Measurements from ENCODE around the gene SNX22.

DNA sequence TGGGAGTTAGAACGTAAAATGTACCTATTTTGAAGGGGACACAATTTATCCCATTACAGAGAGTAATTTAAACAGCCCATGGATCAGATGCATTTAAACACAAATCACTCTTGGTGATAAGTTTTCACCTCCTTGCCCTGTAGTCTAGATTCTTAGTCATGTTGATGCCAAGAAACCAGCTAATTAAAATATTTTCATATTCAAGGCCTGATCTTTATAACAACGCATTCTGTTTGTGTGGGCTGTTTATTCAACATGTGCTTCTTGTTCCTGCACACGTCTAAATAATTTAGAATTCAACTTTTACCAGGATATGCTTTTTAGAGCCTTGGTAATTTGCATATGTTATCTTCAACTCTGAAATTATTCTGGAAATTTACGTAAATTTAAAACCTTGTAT is 29.9 kb upstream of the SNX22 start:
- TF ChIP-seq ZNF169 (tag by site-specific recombination; IDR thresholded peaks at IDR 0.05) (no peak), ZNF830 (tag by site-specific recombination; IDR thresholded peaks at IDR 0.05; ENCODE audit: low read depth) (no peak), YY1 (tag by site-specific recombination; IDR thresholded peaks at IDR 0.05) (no peak), ZNF138 (tag by site-specific recombination; IDR thresholded peaks at IDR 0.05; ENCODE audit: borderline replicate concordance) (no peak), ZNF768 (tag by site-specific recombination; IDR thresholded peaks at IDR 0.05) (no peak), ZNF600 (tag by site-specific recombination; IDR thresholded peaks at IDR 0.05) (no peak)
- TF ChIP-seq, protein P1, sequence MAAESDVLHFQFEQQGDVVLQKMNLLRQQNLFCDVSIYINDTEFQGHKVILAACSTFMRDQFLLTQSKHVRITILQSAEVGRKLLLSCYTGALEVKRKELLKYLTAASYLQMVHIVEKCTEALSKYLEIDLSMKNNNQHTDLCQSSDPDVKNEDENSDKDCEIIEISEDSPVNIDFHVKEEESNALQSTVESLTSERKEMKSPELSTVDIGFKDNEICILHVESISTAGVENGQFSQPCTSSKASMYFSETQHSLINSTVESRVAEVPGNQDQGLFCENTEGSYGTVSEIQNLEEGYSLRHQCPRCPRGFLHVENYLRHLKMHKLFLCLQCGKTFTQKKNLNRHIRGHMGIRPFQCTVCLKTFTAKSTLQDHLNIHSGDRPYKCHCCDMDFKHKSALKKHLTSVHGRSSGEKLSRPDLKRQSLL (tag by site-specific recombination; IDR thresholded peaks at IDR 0.05), result no peak
- TF ChIP-seq, protein P2, sequence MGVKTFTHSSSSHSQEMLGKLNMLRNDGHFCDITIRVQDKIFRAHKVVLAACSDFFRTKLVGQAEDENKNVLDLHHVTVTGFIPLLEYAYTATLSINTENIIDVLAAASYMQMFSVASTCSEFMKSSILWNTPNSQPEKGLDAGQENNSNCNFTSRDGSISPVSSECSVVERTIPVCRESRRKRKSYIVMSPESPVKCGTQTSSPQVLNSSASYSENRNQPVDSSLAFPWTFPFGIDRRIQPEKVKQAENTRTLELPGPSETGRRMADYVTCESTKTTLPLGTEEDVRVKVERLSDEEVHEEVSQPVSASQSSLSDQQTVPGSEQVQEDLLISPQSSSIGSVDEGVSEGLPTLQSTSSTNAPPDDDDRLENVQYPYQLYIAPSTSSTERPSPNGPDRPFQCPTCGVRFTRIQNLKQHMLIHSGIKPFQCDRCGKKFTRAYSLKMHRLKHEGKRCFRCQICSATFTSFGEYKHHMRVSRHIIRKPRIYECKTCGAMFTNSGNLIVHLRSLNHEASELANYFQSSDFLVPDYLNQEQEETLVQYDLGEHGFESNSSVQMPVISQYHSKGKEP (tag by site-specific recombination; IDR thresholded peaks at IDR 0.05), result no peak
- TF ChIP-seq, protein P3, sequence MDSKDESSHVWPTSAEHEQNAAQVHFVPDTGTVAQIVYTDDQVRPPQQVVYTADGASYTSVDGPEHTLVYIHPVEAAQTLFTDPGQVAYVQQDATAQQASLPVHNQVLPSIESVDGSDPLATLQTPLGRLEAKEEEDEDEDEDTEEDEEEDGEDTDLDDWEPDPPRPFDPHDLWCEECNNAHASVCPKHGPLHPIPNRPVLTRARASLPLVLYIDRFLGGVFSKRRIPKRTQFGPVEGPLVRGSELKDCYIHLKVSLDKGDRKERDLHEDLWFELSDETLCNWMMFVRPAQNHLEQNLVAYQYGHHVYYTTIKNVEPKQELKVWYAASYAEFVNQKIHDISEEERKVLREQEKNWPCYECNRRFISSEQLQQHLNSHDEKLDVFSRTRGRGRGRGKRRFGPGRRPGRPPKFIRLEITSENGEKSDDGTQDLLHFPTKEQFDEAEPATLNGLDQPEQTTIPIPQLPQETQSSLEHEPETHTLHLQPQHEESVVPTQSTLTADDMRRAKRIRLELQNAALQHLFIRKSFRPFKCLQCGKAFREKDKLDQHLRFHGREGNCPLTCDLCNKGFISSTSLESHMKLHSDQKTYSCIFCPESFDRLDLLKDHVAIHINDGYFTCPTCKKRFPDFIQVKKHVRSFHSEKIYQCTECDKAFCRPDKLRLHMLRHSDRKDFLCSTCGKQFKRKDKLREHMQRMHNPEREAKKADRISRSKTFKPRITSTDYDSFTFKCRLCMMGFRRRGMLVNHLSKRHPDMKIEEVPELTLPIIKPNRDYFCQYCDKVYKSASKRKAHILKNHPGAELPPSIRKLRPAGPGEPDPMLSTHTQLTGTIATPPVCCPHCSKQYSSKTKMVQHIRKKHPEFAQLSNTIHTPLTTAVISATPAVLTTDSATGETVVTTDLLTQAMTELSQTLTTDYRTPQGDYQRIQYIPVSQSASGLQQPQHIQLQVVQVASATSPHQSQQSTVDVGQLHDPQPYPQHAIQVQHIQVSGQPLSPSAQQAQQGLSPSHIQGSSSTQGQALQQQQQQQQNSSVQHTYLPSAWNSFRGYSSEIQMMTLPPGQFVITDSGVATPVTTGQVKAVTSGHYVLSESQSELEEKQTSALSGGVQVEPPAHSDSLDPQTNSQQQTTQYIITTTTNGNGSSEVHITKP (tag by site-specific recombination; IDR thresholded peaks at IDR 0.05), result no peak
- TF ChIP-seq, protein P4, sequence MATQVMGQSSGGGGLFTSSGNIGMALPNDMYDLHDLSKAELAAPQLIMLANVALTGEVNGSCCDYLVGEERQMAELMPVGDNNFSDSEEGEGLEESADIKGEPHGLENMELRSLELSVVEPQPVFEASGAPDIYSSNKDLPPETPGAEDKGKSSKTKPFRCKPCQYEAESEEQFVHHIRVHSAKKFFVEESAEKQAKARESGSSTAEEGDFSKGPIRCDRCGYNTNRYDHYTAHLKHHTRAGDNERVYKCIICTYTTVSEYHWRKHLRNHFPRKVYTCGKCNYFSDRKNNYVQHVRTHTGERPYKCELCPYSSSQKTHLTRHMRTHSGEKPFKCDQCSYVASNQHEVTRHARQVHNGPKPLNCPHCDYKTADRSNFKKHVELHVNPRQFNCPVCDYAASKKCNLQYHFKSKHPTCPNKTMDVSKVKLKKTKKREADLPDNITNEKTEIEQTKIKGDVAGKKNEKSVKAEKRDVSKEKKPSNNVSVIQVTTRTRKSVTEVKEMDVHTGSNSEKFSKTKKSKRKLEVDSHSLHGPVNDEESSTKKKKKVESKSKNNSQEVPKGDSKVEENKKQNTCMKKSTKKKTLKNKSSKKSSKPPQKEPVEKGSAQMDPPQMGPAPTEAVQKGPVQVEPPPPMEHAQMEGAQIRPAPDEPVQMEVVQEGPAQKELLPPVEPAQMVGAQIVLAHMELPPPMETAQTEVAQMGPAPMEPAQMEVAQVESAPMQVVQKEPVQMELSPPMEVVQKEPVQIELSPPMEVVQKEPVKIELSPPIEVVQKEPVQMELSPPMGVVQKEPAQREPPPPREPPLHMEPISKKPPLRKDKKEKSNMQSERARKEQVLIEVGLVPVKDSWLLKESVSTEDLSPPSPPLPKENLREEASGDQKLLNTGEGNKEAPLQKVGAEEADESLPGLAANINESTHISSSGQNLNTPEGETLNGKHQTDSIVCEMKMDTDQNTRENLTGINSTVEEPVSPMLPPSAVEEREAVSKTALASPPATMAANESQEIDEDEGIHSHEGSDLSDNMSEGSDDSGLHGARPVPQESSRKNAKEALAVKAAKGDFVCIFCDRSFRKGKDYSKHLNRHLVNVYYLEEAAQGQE (tag by site-specific recombination; IDR thresholded peaks at IDR 0.05), result no peak
